Psoas muscle (tissue), 8 donors: ENCODE data around the gene ADCY7. TPM values are rescaled to one million over a fixed set of nuclear protein-coding genes. Genes with fewer than 3 reads are reported as not detected.
"Not testable (repeated sequence)": the region's sequence is repeated elsewhere in the genome, so short reads cannot be mapped to it uniquely, and the experiment has no call there.

Experiments
- ATAC-seq, 4 donors: fragments of 200-7000 bp; cut with Tn5 transposase; one replicate each; pipeline ENCODE4 v1.9.1; 2020; ENCODE audit warnings: moderate library complexity in 3 of 4, mild to moderate bottlenecking in 2 of 4
- DNase-seq, 2 donors: peaks; one replicate each; pipeline ENCODE4 v3.0.0-alpha.2; 2020
- H3K27ac ChIP-seq: fragments of 200-600 bp; one replicate; pipeline ENCODE4 v1.8.0; 2022
- H3K27me3 ChIP-seq, 3 donors: fragments of 200-600 bp in 1 of 3; one replicate each; pipeline versions ENCODE4 v1.6.1 to v1.8.0; 2013 to 2022; ENCODE audit warnings: low read length in 2 of 3, mild to moderate bottlenecking in 2 of 3, moderate library complexity in 1 of 3; ENCODE audit not compliant: insufficient read depth in 3 of 3
- H3K36me3 ChIP-seq, 2 donors: fragments of 200-600 bp in 1 of 2; one replicate each; pipeline versions ENCODE4 v1.6.1 to v1.8.0; 2013 to 2022; ENCODE audit warnings: low read depth in 1 of 2, mild to moderate bottlenecking in 1 of 2, moderate library complexity in 1 of 2; ENCODE audit not compliant: insufficient read depth in 1 of 2
- H3K4me1 ChIP-seq: fragments of 200-600 bp; one replicate; pipeline ENCODE4 v1.8.0; 2022
- H3K4me3 ChIP-seq: fragments of 200-600 bp; one replicate; pipeline ENCODE4 v1.8.0; 2022; ENCODE audit warnings: mild to moderate bottlenecking
- H3K9me3 ChIP-seq: fragments of 200-600 bp; one replicate; pipeline ENCODE4 v1.8.0; 2022
- CTCF ChIP-seq: fragments of 200-600 bp; IDR thresholded peaks from one replicate; pipeline ENCODE4 v1.8.0; 2022; ENCODE audit warnings: antibody characterized with exemption
- WGBS, 3 donors: extraction: QIAGEN DNeasy Blood & Tissue Kit; methylation state at CpG; one replicate each; pipeline versions ENCODE4 v1.1.6 to v1.1.7; 2013; 5-methylcytosine and 5-hydroxymethylcytosine counted together
- intact Hi-C, 2 donors: fragments of 100-400 bp; cut with DNase I; formaldehyde crosslinking; loops; one replicate each; pipeline versions ENCODE4 v1.11.0 to v1.14.2; 2022
- polyA plus RNA-seq, 3 donors: library from polyadenylated mRNA; stranded (reverse); fragments of 200-250 nt; gene quantifications; one replicate each; pipeline ENCODE4 v1.2.3, GENCODE V29; 2013
- total RNA-seq, 4 donors: library from RNA; stranded (reverse); fragmentation: NEBNext Ultra II Directional in 2 of 4; extraction: Animal tissue kit (Norgen Biotek cat#: 25700) in 2 of 4; gene quantifications; one replicate each; pipeline versions ENCODE4 v1.2.1 to v1.2.4, GENCODE V29; 2021 to 2023
- donor health status: healthy with polysubstance abuse.
- donor health status: DM: no; HTN: no; CAD: no; lungs with moderate emphysema.
- donor health status: Bipolar disorder and iron deficiency.
- donor health status: healthy.
- donor health status: DM: yes; HTN: yes; CAD: no.
- donor health status: DM: no; HTN: no; CAD: no.
- donor health status: DM: no; HTN: no; CAD: no.
- donor health status: DM: yes; HTN: yes; CAD: no.

ADCY7 gene
- total and polyA plus RNA-seq, 7 donors: 0.34 to 5.5 (median 3.1) TPM

- no peak overlapping the region for H3K27ac ChIP-seq
- WGBS, 3 donors: 36 to 62% (median 39%) methylated on average over 2 of the region's 2 CpGs
- no peak for DNase-seq
- intact Hi-C loops: no loop called here
- no peak for TF ChIP-seq CTCF
- peaks cover 12 to 53% of the 10 kb centered on the region in 2 donors for H3K36me3 ChIP-seq
- no peaks in the 10 kb centered on the region for H3K27me3 ChIP-seq
- peaks cover 9% of the 10 kb centered on the region for H3K4me1 ChIP-seq
- no peak overlapping the region for H3K4me3 ChIP-seq
- ATAC-seq: no peak
- no peaks in the 10 kb centered on the region for H3K9me3 ChIP-seq
These were observed 74.2 kb downstream of the ADCY7 start for GRCh38 chr16:50340578-50340977.

DNA sequence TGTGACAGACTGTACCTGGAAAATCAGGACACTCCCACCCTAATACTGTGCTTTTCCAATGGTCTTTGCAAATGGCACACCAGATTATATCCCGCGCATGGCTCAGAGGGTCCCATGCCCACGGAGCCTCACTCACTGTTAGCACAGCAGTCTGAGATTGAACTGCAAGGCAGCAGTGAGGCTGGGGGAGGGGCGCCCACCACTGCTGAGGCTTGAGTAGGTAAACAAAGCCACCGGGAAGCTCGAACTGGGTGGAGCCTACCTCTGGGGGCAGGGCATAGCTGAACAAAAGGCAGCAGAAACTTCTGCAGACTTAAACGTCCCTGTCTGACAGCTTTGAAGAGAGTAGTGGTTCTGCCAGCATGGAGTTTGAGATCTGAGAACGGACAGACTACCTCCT lies 77.2 kb downstream of the ADCY7 start:
- intact Hi-C loops, ATAC-seq, H3K9me3 ChIP-seq, DNase-seq, H3K27me3 ChIP-seq, H3K4me3 ChIP-seq, H3K27ac ChIP-seq, H3K4me1 ChIP-seq: not testable (repeated sequence)
- peaks cover 4 to 46% of the 10 kb centered on the region in 2 donors for H3K36me3 ChIP-seq
- 77 to 79% (median 78%) methylated on average over 8 of the region's 8 CpGs for WGBS, 3 donors

DNA sequence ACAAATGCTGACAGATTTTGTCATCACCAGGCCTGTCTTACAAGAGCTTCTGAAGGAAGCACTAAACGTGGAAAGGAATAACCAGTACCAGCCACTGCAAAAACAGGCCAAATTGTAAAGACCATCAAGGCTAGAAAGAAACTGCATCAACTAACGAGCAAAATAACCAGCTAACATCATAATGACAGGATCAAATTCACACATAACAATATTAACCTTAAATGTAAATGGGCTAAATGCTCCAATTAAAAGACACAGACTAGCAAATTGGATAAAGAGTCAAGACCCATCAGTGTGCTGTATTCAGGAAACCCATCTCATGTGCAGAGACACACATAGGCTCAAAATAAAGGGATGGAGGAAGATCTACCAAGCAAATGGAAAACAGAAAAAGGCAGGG lies 78.9 kb downstream of the ADCY7 start:
- H3K27ac ChIP-seq, ATAC-seq, H3K9me3 ChIP-seq, H3K27me3 ChIP-seq, H3K4me3 ChIP-seq, intact Hi-C loops, DNase-seq, H3K4me1 ChIP-seq: not testable (repeated sequence)
- WGBS, 3 donors: 74 to 98% (median 94%) methylated on average over 2 of the region's 2 CpGs
- H3K36me3 ChIP-seq: peaks cover 0 to 49% of the 10 kb centered on the region in 2 donors

DNA sequence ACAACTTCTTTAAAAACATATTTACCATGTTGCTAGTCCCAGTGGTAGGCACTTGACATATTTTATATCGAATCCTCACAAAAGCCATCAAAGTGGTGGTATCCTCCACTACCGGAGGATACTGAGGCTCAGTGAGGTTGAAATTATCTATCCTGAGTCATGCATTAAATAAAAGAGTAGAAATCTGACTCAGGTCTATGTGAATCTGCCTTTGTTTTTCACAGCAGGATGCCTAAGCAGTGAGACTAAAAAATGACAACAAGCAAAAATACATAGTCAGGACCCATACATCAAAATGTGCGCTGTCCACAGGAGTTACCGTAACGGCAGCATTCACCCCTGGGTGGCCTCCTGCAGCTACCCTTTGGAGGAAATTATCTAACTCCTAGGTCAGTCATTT lies 84.8 kb downstream of the ADCY7 start:
- TF ChIP-seq CTCF: no peak
- 95 to 98% (median 95%) methylated on average over 5 of the region's 5 CpGs for WGBS, 3 donors

GRCh38 chr16:50351952-50352351 lies 85.6 kb downstream of the ADCY7 start:
- Histone ChIP-seq H3K27ac (no peak overlapping the region), H3K4me3 (no peak overlapping the region), H3K9me3 (no peaks in the 10 kb centered on the region), H3K27me3 (no peaks in the 10 kb centered on the region), H3K36me3 (peaks cover 3 to 63% of the 10 kb centered on the region in 2 donors), H3K4me1 (no peaks in the 10 kb centered on the region)
- no peak for TF ChIP-seq CTCF
- ATAC-seq (no peak), DNase-seq (no peak)
- WGBS, 3 donors: 91 to 97% (median 94%) methylated on average over 2 of the region's 2 CpGs
- intact Hi-C loops: loop anchor here in 1 of 2 donors (10.0 kb wide), 1 partner anchor 107 kb away; no protein-coding TSS in a partner anchor

More for the DNA sequence above, 84.8 kb downstream of the ADCY7 start:
- Histone ChIP-seq H3K4me3 (no peak overlapping the region), H3K27me3 (no peaks in the 10 kb centered on the region), H3K4me1 (no peaks in the 10 kb centered on the region), H3K27ac (no peak overlapping the region), H3K36me3 (peaks cover 3 to 62% of the 10 kb centered on the region in 2 donors), H3K9me3 (no peaks in the 10 kb centered on the region)
- intact Hi-C loops: loop anchor here in 1 of 2 donors (10.0 kb wide), 1 partner anchor 106 kb away; no protein-coding TSS in a partner anchor
- ATAC-seq (no peak), DNase-seq (no peak)

GRCh38 chr16:50354082-50354481 lies 87.7 kb downstream of the ADCY7 start:
- ATAC-seq (no peak), DNase-seq (no peak)
- H3K9me3 ChIP-seq: no peaks in the 10 kb centered on the region
- no peaks in the 10 kb centered on the region for H3K27me3 ChIP-seq
- H3K4me3 ChIP-seq: no peak overlapping the region
- no peaks in the 10 kb centered on the region for H3K4me1 ChIP-seq
- no peak for TF ChIP-seq CTCF
- no peak overlapping the region for H3K27ac ChIP-seq
- intact Hi-C loops: loop anchor here in 1 of 2 donors (10.0 kb wide), 1 partner anchor 109 kb away; no protein-coding TSS in a partner anchor
- 73 to 82% (median 75%) methylated on average over 1 of the region's 1 CpG for WGBS, 3 donors
- H3K36me3 ChIP-seq: peaks cover 3 to 71% of the 10 kb centered on the region in 2 donors
